ENCODE data around the gene LRP1B.

GRCh38 chr2:140580532-140581151 is 1550.2 kb downstream of the LRP1B start:
- TF ChIP-seq MAX (IDR thresholded peaks at IDR 0.05), result no peak
- no peak for TF ChIP-seq EP300 (IDR thresholded peaks at IDR 0.05; ENCODE audit: borderline replicate concordance)
- no peak for TF ChIP-seq REST (IDR thresholded peaks at IDR 0.05; ENCODE audit: low read depth)
- TF ChIP-seq TAF1 (IDR thresholded peaks at IDR 0.05; ENCODE audit: low read depth), result no peak
- TF ChIP-seq CEBPB (IDR thresholded peaks at IDR 0.05), result no peak
- no peak for TF ChIP-seq ZBTB7A (IDR thresholded peaks at IDR 0.05; ENCODE audit: low read depth)
- no peak for TF ChIP-seq NFIC (IDR thresholded peaks at IDR 0.05)
- no peak for TF ChIP-seq EGR1 (IDR thresholded peaks at IDR 0.05)
- TF ChIP-seq TCF12 (IDR thresholded peaks at IDR 0.05; ENCODE audit: low read depth), result no peak
- no peak for TF ChIP-seq TEAD4 (IDR thresholded peaks at IDR 0.05)
- TF ChIP-seq YY1 (IDR thresholded peaks at IDR 0.05; ENCODE audit: low read depth), result no peak
- no peak for TF ChIP-seq FOXM1 (IDR thresholded peaks at IDR 0.05; ENCODE audit: borderline replicate concordance, low read depth)
- no peak for TF ChIP-seq CREB1 (IDR thresholded peaks at IDR 0.05; ENCODE audit: low read depth)
- no peak for TF ChIP-seq RAD21 (IDR thresholded peaks at IDR 0.05; ENCODE audit: low read depth)

All from Ishikawa (cell line).